ENCODE results near the gene EYS.

GRCh38 chr6:65667916-65668656 is 38.9 kb downstream of the EYS start:
- TF ChIP-seq GATA2 (IDR thresholded peaks at IDR 0.05; ENCODE audit: low read depth, low read length), result no peak
- no peak for TF ChIP-seq GATA3 (IDR thresholded peaks at IDR 0.05; ENCODE audit: low read depth, low read length)

Measured in SH-SY5Y (cell line).